T47D (cell line): ENCODE data around the gene KCNJ12.

Experiments used
- DNase-seq, 2 experiments: peaks; one replicate each; pipeline versions ENCODE4 v3.0.0 to v3.0.0-alpha.2; 2011 to 2012; ENCODE audit warnings: low read depth in 1 of 2, low spot score in 1 of 2
- JUND ChIP-seq: IDR thresholded peaks from 2 replicates; pipeline ENCODE4 v1.6.1; 2012; ENCODE audit warnings: low read depth
- in situ Hi-C: cut with HindIII; loops from 2 replicates; pipeline ENCODE4 v1.10.0; 2016; ENCODE audit warnings: low sequenced_read_pairs, low pct_unique_long_range_greater_than_20kb

KCNJ12 gene

DNA sequence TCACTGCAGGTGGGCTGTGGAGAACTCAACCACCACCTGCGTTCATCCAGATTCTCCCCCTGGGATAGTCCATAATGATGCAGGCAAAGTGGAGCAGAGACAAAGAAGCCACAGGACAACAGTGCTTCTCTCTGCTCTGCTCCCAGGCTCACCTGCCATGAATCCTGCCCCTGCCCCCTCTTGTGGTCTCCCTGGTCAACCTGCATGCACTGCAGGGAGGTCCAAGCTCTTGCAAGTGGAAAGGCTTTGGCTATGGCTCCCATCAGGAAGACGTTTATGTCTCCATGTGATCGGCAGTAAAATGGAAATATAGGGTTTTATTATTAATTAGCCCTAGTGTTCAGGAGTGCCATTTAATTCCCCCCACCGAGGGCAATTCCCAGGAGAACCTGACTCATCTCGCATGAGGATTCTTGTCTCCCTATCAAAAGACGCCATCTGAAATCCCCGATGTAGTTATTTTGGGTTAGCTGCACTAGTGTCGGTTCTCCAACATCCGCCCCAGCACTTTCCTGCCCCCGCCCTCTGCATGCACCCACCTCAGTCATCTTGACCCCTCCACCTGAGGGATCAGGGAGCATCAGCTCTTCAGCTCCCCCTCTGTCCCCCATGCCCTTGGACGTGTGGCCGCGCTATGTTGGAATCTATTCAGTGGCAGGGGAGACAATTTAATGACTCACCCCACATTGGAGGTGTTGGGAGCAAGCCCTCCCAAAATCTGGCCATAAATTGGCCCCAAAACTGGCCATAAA lies 91.8 kb downstream of the KCNJ12 start:
- TF ChIP-seq JUND = no peak
- DNase-seq = no peak
- in situ Hi-C loops = no loop called here
